NCI-H1105 (cell line): ENCODE results near the gene ATG10.

Source experiments
- DNase-seq: peaks from one replicate; lab custom pipeline; 2025; lab: John Stamatoyannopoulos, UW

The ATG10 gene

DNA sequence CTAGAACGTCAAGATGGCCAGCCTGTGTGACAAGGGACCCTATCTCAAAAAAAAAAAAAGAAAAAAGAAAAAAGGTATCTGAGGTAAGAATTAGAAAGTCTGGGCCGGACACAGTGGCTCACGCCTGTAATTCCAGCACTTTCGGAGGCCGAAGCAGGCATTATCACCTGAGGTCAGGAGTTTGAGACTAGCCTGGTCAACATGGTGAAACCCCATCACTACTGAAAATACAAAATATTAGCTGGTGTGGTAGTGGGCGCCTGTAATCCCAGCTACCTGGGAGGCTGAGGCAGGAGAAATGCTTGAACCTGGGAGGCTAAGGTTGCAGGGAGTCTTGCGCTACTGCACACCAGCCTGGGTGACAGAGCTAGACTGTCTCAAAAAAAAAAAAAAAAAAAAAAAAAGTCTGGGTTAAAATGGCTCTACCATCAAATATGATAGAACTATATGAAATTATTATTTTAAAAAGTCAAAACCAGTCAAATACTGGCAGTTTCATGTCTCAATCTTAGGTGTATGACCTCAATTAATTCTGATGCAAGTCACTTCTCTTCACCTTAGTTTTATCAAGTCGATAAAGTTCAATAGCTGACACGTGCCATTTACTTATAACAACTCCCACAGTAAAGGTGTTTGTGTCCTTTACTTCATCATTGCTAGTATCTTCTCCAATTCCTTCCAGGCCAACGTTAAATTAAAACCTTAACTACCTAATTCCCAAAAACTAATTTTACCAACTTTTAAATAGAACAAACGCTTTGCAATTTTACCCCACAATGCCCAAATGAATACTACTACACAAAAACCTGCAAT is 305.2 kb downstream of the ATG10 start:
- no peak for DNase-seq

DNA sequence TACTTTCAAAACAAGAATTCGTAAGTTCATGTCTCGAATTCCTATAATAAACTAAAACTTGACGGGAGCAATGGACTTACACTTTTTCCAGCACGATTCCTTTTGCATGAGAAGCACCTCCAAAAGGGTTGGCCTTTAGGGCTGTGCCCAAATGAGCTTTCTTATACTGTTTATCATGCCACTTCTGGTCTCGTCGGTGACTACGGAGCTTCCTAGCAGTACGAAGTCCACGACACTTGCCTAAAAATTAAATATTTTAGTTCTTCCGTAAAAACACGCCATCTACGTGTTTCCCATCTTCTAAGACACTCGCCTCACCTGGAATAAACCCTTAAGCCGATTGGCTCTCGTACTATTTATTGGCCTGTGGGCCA is 305.8 kb downstream of the ATG10 start:
- no peak for DNase-seq

DNA sequence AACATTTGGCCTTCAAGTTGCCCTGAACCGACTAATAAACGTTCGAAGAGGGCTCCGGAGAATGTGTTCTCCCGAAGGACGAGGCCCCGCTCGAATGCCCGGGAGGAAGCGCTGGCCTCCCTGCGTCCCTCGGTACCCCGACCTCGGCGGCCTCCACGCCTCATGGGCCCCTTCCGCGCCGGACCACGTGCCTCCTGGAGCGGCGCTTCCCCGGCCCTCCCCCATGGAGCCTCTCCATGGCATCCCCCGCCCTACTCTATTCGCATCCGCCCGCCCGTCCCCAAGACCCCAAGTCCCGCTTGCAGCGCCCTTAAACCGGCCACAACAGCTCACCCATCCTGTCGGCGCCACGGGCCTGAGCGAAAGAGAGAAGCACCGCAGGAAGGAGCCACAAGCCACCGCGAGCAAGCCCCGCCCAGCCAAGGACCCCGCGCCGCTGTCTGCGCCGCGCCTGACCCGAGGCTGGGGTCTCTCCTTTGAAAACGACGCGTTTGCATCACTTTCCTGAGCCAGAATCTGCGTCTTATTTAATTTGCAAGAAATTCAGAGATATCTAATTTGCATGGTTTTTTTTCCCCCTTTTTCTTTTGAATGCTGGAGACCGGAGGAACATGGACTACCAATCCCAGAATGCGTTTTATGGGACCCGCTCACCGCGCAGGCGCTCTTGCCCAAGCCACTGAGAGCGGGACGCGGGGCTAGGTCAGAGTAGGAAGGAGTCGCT is 306.3 kb downstream of the ATG10 start, which contains the start of gene RPS23:
TSS of gene RPS23 (minus strand) at position 368 of the 724 bp plus-strand sequence. CDS start at position 337, 31 bp downstream.
- peak; percentile 46 for DNase-seq

DNA sequence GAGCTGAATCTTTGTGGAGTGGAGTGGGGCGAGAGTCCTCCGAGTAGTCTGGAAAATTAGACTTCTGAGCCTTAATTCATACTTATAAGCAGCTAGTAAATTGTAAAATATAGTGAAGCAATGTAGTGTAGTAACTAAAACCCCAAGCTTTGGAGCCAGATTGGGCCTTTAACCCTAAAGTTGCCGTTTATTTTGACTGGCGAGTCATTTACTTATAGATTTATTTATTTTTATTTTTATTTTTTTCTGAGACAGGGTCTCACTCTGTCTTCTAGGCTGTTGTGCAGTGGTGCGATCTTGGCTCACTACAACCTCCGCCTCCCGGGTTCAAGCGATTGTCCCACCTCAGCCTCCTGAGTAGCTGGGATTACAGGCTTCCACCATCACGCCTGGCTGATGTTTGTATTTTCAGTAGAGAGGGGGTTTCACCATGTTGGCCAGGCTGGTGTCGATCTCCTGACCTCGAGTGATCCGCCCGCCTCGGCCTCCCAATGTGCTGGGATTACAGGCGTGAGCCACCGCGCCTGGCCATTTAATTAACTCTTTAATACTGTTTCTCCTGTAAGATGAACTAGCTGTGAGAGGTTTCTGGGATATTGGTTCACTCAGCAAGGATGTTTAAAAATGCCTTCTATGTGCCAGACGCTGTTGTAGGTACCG is 307.0 kb downstream of the ATG10 start:
- no peak for DNase-seq

DNA sequence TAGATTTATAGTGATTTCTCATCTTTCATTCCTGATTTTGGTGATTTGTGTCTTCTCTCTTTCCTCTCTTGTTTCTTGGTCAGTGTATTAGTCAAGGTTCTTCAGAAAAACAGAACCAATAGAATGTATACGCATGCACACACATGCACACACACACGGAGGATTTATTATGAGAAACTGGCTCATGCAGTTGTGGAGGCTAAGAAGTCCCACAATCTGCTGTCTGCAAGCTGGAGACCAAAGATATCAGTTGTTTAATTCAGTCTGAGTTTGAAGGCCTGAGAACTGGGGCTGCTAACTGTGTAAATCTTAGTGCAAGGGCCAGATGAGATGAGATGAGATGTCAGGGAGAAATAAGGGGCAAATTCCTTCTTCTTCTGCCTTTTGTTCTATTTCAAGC is 312.1 kb downstream of the ATG10 start:
- DNase-seq = no peak

DNA sequence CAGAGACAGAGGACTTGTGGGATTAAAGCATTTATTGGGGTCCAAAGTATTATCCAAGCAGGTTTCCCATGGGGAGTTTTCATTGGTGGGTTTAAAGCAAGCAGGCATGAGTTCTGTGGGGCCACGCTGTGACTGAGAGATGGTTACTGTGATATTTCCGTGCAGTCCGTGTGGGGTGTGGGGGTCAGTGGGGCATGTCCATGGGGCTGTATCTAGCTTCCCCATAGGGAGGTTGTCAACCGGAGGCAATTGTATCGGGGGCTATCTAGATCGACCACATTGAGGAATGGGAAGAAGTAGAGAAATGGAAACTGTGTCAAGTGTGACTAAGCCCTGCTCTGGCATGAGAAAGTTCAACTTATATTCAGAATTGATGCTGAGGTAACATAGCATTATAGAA is 313.4 kb downstream of the ATG10 start:
- no peak for DNase-seq

DNA sequence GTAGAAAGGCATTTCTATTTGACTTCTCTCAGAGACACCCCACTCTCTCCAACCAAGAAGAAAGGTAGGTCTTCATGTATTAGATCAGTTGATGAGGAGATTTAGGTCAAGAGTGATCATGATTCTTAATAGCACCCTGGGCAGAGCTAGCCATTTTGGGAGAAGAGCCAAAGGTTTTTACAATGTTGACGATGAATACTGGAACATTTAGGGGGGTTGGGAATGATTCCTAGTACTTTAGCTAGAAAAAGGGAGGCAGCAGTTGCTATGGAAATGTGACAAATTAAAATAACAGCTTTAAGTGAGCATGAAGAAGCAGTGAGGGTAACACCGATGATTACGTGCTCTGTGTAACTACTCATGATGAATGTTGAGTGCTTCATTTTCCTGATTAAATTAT is 315.8 kb downstream of the ATG10 start:
- DNase-seq = no peak

DNA sequence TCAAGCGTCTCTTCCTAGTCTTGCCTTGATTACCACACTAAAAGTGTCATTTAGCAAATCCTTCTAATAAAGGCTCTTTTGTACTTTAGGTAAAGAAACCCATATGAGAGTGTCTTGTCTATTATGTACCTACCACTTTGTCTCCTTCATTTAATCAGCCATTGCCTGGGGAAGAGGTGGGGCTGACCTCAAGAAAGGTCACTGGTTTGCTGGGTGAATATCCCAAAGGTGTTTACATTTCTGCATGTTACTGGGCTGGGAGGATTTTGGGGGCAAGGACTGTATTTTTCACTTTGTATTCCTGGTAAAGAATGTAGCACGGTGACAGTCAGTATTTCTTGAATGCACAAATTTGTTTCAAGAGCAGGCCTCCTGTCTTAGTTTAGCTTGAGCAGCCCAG is 318.2 kb downstream of the ATG10 start:
- no peak for DNase-seq

DNA sequence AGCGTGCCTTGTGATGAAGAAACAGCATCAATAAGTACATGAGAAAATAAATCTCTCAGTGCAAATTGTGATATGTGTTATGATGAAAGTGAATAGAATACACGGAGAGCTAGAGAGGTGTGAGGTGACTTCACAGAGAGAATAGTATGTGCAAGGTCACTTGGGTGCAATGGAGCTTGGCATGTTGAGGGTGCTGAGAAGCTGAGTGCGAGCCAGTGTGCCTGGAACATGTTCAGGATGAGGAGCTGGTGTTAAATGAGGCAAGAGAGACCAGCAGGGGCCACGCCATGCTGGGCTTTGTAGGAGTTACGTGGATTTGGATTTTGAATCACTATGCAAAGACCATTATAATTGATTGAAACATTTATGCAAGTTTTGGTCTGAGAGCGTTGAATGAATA is 319.1 kb downstream of the ATG10 start:
- DNase-seq = no peak

DNA sequence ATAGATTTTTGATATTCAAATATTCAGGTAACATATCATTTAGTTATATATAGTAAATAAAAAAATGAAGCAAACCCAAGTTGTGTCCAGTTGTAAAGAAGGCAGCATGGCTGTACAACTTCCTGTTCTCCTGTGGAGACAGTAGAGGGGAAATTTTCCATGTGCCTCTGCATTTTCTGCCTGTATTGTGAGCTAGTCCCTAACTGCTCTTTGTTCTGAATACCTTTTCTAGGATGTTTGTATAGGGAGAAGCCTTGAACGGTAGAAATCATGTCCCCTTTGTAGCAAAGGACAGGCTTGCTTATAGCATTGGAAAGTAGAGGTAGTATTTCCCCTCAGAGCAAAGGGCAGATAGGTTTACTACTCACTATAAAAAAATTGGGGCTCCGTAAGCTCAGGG is 319.6 kb downstream of the ATG10 start:
- DNase-seq = no peak

DNA sequence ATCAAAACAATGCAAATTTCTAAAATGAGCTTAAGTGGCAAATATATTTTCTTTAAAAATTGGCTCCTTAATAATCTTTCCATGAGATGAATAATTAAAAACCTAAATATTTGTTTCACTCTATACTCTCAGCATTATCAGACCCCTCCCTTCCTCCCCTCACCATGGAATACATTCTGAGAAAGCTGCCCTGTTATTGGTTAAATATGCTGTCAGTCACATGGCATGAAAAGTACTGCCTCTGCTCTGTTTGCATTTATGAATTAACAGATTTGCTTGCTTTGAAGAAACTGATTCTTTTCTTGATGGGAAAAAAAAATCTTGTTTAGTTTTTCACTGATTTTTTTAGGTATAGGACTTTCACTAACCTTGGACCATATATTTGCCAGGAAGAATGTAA is 323.3 kb downstream of the ATG10 start:
- DNase-seq = no peak

DNA sequence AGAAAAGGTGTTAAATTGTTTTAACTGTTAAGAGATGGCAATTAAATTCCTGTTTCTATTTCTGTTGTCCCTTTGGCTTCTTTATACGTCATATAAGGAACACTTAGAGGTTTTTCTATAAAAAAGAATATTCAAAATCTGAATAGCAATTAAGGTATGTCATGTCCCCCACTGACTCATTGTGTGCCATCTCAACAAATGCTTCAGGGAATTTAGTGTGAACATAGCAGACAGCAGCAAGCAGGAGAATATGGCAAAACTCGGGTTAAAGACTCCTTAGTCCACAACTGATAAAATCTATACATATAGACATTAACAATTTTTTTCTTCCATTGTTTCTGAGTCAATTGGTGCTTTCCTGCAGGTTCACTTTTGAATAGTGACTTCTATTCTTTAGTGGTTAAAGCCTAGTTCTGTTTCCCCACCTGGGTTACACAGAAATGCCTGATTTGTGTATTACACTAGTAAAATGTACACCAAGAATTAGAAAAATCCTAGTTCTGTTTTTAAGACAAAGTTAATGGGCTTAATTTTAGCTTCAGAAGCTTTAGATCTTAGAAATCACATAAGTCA is 324.2 kb downstream of the ATG10 start:
- DNase-seq = no peak

DNA sequence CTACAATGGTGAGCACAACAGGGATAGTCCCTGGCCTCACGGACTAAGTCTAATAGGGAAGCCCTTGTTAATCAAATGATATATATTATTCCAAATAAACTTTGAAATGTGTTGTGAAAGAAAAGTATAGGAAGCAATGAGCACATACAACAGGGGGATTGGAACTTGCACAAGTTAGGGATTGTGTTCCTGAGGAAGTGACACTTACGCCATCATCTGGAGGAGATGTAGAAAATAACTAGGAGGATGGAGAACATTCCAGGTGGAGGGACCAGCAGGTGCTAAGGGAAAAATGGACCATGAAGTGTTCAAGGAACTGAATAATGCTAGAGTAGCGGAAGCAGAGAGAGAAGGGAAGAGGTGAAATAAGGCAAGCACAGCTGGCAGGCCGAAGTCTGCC is 325.1 kb downstream of the ATG10 start:
- DNase-seq = no peak

DNA sequence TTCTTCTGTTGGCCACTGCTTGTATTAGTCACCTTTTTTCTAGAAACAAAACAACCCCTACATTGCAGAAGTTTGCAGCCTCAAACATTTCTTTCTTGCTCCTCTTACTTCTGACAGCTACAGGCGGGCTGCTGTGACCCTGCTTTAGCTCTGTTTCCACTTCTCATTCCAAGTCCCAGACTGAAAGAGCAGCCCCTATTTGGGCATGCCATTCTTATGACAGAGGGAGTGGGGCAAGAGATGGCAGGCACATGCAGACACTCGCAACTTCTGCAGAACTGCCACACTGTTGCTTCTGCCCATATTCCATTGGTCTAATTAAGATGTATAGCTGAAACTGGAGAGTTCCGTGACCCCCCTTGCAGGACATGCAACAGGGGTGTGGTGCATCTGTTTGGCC is 325.9 kb downstream of the ATG10 start:
- DNase-seq = no peak

DNA sequence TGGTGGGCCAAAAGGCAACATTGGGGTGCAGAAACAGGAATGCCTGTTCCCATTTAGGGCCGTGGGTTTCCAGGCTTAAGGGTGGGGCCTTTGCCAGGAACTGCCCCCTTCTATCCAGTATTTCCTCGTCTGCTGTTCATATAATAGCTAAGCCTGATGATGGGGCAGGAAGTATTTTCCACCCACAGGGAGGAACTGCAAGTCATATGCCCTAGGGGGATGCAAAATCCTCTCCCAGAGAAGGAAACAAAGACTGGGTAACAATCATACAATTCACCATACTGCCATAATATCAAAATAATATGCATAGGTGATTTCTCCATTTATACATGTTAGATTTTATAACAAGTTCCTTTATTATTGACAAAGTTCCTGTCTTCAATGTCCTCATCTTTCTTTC is 326.8 kb downstream of the ATG10 start:
- no peak for DNase-seq

DNA sequence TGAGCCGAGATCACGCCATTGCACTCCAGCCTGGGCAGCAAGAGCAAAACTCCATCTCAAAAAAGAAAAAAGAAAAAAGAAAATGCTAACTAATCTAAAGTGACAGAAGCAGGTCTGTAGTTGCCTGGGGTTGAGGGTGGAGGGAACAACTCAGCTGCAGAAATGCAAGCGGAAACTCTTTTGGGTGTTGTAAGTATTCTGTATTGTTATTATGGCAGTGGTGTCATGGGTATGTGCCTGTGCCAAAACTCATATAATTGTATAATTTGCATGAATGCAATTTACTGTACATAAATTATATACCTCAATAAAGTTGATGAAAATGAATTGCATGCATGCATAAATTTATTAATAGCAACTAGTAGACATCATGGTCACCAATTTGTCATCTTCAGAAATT is 329.4 kb downstream of the ATG10 start:
- DNase-seq = no peak
